Suppressor macrophage treated with lipopolysaccharide for 4 hours (primary cell): ENCODE data around the gene RAB11FIP4.

ENCODE experiments used
- DNase-seq: peaks from one replicate; pipeline ENCODE4 v3.0.0-alpha.2; 2020

RAB11FIP4 gene

GRCh38 chr17:31509095-31509804 is 117.8 kb downstream of the RAB11FIP4 start:
- DNase-seq = no peak

GRCh38 chr17:31509805-31510177 is 118.3 kb downstream of the RAB11FIP4 start:
- DNase-seq = no peak

GRCh38 chr17:31510308-31511194 is 119.1 kb downstream of the RAB11FIP4 start:
- DNase-seq = no peak

GRCh38 chr17:31511195-31511578 is 119.7 kb downstream of the RAB11FIP4 start:
- DNase-seq = no peak

GRCh38 chr17:31511580-31511979 is 120.1 kb downstream of the RAB11FIP4 start:
- no peak for DNase-seq

- no peak for DNase-seq
Measured at GRCh38 chr17:31512104-31512740, 120.7 kb downstream of the RAB11FIP4 start.

GRCh38 chr17:31512796-31513195 is 121.3 kb downstream of the RAB11FIP4 start:
- no peak for DNase-seq

GRCh38 chr17:31513731-31514427 is 122.4 kb downstream of the RAB11FIP4 start:
- DNase-seq = no peak

GRCh38 chr17:31515267-31515666 is 123.8 kb downstream of the RAB11FIP4 start:
- DNase-seq = no peak

- peak; percentile 34 for DNase-seq
Measured at GRCh38 chr17:31517524-31517923, 126.0 kb downstream of the RAB11FIP4 start.

- no peak for DNase-seq
Measured at GRCh38 chr17:31518478-31518877, 127.0 kb downstream of the RAB11FIP4 start.

- no peak for DNase-seq
Measured at GRCh38 chr17:31521632-31522283, 130.3 kb downstream of the RAB11FIP4 start.

GRCh38 chr17:31522284-31522931 is 130.9 kb downstream of the RAB11FIP4 start:
- DNase-seq = no peak

GRCh38 chr17:31522987-31523495 is 131.6 kb downstream of the RAB11FIP4 start:
- DNase-seq = no peak

GRCh38 chr17:31523862-31524730 is 132.6 kb downstream of the RAB11FIP4 start:
- DNase-seq = no peak

- DNase-seq = peak; percentile 92
Measured at GRCh38 chr17:31524926-31525800, 133.7 kb downstream of the RAB11FIP4 start.

- DNase-seq = no peak
Measured at GRCh38 chr17:31525801-31526549, 134.5 kb downstream of the RAB11FIP4 start.

- no peak for DNase-seq
Measured at GRCh38 chr17:31527606-31528005, 136.1 kb downstream of the RAB11FIP4 start.
